Retinal pigment epithelial cell (primary cell): ENCODE results near the gene ADAMTS14.
"Not testable (repeated sequence)": the region's sequence is repeated elsewhere in the genome, so short reads cannot be mapped to it uniquely, and the experiment has no call there.

ENCODE experiments used
- DNase-seq: peaks from one replicate; pipeline ENCODE4 v3.0.0-alpha.2; 2010; ENCODE audit warnings: low read depth
- H3K4me3 ChIP-seq: 2 replicates; pipeline ENCODE4 v1.5.1; 2011; ENCODE audit warnings: mild to moderate bottlenecking, low read length, control low read depth, moderate library complexity
- TF ChIP-seq, protein P1 (sequence below): conservative IDR thresholded peaks from 2 replicates; pipeline ENCODE4 v1.5.1; 2011; ENCODE audit warnings: low read depth, low read length, control low read depth, inconsistent platforms

The ADAMTS14 gene

DNA sequence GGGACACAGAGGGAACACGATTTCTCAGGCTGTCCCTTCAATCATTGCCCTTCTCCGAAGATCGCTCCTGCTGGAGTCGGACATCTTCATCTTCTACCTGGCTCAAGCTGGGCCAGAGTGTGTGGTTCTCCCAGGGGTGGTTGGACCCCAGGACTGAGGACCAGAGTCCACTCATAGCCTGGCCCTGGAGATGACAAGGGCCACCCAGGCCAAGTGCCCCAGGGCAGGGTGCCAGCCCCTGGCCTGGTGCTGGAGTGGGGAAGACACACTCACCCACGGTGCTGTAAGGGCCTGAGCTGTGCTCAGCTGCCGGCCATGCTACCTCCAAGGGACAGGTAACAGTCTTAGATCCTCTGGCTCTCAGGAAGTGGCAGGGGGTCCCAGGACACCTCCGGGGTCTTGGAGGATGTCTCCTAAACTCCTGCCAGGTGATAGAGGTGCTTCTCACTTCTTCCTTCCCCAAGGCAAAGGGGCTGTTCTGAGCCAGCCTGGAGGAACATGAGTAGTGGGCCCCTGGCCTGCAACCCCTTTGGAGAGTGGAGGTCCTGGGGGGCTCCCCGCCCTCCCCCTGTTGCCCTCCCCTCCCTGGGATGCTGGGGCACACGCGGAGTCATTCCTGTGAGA is 89.5 kb downstream of the ADAMTS14 start:
- DNase-seq: no peak
- TF ChIP-seq, protein P1, sequence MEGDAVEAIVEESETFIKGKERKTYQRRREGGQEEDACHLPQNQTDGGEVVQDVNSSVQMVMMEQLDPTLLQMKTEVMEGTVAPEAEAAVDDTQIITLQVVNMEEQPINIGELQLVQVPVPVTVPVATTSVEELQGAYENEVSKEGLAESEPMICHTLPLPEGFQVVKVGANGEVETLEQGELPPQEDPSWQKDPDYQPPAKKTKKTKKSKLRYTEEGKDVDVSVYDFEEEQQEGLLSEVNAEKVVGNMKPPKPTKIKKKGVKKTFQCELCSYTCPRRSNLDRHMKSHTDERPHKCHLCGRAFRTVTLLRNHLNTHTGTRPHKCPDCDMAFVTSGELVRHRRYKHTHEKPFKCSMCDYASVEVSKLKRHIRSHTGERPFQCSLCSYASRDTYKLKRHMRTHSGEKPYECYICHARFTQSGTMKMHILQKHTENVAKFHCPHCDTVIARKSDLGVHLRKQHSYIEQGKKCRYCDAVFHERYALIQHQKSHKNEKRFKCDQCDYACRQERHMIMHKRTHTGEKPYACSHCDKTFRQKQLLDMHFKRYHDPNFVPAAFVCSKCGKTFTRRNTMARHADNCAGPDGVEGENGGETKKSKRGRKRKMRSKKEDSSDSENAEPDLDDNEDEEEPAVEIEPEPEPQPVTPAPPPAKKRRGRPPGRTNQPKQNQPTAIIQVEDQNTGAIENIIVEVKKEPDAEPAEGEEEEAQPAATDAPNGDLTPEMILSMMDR: no peak
- no peak overlapping the region for H3K4me3 ChIP-seq

DNA sequence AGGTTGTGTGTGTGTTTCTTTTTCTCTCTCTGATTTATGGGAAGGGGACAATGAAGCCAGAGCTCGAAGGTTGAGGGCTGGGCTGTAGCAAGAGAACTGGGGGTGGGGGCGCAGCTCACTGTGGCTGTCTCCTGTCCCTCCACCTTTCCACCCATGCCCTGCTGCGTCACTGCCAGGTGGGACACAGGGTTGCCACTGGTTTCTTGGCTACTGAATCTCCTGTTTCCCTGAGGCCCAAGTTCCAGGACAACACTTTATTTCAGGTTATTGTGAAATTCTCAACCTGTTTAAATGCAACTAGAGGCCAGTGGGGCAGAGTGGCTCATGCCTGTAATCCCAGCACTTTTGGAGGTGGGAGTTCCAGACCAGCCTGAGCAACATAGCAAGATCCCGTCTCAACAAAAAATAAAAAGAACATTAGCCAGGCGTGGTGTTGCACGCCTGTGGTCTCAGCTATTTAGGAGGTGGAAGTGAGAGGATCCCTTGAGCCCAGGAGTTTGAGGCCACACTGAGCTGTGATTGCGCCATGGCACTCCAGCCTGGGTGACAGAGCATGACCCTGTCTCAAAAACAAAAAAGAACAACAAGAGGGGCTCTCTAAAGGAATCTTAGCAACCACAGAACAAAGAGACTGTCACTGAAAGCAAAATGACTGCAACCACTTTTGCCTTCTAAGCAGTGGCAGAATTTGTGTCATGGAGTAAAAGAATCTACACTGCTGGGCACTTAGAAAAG is 90.3 kb downstream of the ADAMTS14 start:
- TF ChIP-seq, protein P1: no peak
- no peak overlapping the region for H3K4me3 ChIP-seq
- DNase-seq: no peak

GRCh38 chr10:70763567-70763966 is 91.3 kb downstream of the ADAMTS14 start:
- no peak overlapping the region for H3K4me3 ChIP-seq
- TF ChIP-seq, protein P1: no peak
- DNase-seq: no peak

- DNase-seq: no peak
- H3K4me3 ChIP-seq: no peak overlapping the region
- TF ChIP-seq, protein P1: no peak
Measured at GRCh38 chr10:70765794-70766594, 93.7 kb downstream of the ADAMTS14 start.

DNA sequence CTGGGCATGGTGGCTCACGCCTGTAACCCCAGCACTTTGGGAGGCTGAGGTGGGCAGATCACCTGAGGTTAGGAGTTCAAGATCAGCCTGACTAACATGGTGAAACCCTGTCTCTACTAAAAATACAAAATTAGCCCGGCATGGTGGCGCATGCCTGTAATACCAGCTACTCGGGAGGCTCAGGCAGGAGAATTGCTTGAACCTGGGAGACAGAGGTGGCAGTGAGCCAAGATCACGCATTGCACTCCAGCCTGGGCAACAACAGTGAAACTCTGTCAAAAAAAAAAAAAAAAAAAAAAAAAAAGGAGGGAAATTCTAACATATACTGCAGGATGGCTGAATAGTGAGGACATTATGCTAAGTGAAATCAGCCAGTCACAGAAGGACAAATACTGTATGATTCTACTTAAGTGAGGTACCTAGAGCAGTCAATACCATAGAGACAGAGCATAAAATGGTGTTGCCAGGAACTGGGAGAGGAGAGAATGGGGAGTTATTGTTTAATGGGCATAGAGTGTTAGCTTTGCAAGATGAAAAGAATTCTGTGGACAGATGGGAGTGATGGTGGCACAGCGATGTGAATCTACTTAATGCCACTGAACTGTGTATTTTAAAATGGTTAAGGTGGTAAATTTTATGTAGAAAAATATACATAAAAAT is 95.8 kb downstream of the ADAMTS14 start:
- not testable (repeated sequence) for DNase-seq, H3K4me3 ChIP-seq

GRCh38 chr10:70769121-70769520 is 96.8 kb downstream of the ADAMTS14 start:
- TF ChIP-seq, protein P1: no peak
- H3K4me3 ChIP-seq: no peak overlapping the region
- DNase-seq: no peak

DNA sequence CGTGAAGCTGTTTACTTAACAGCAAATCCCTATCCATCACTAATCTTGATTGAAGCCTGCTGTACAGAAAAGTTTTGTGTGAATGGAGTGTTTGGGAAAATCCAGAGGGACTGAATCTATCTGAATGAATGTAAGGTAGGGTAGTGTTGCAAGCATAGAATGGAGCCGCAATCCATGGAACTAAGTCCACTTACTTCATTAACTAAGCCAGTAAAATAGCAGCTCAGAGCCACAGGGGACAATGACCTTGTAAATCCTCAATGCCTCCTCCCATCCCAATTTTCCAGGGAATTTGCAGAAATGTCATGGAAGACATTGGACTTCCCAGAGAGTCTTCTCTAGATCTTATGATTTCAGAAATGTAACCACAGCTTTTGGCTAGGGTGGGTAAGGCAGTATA is 97.7 kb downstream of the ADAMTS14 start:
- TF ChIP-seq, protein P1: no peak
- no peak for DNase-seq
- H3K4me3 ChIP-seq: no peak overlapping the region

DNA sequence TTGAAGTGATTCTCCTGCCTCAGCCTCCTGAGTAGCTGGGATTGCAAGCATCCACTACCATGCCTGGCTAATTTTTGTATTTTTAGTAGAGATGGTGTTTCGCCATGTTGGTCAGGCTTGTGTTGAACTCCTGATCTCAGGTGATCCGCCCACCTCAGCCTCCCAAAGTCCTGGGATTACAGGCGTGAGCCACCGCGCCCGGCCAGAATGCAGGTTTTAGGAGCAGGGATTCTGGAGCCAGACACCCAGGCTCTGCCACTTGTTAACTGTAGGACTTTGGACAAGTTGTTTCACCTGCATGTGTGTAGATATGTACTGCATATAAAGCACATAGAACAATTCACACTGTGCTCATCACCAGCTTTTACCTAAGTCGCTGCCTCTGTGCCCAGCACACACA is 98.2 kb downstream of the ADAMTS14 start:
- H3K4me3 ChIP-seq, DNase-seq: not testable (repeated sequence)
